H54 (cell line): ENCODE data around the gene GBGT1.

ENCODE experiments used
- DNase-seq: peaks from one replicate; pipeline ENCODE4 v3.0.0; 2011; ENCODE audit warnings: low spot score, mixed read lengths; ENCODE audit not compliant: insufficient read length
- FAIRE-seq: peaks from 3 replicates; lab custom pipeline; 2011; peaks lifted over from hg19 to GRCh38; lab: Jason Lieb, UNC
- POLR2A ChIP-seq: IDR thresholded peaks from 2 replicates; pipeline ENCODE4 v1.6.1; 2011; ENCODE audit warnings: low read depth, mild to moderate bottlenecking, low read length

The GBGT1 gene

GRCh38 chr9:133118179-133118520 is 45.6 kb downstream of the GBGT1 start:
- FAIRE-seq (no peak), DNase-seq (no peak)
- no peak for TF ChIP-seq POLR2A

- DNase-seq (no peak), FAIRE-seq (no peak)
- TF ChIP-seq POLR2A = no peak
These were observed 46.2 kb downstream of the GBGT1 start for GRCh38 chr9:133117271-133118178.

- DNase-seq (no peak), FAIRE-seq (no peak)
- TF ChIP-seq POLR2A = no peak
These were observed 47.1 kb downstream of the GBGT1 start for GRCh38 chr9:133116346-133117231.

- no peak for TF ChIP-seq POLR2A
- peak; percentile 98 for DNase-seq
- peak; percentile 84 for FAIRE-seq
These were observed 47.9 kb downstream of the GBGT1 start for GRCh38 chr9:133115604-133116345.

GRCh38 chr9:133114886-133115603 is 48.7 kb downstream of the GBGT1 start:
- no peak for FAIRE-seq
- DNase-seq = no peak
- no peak for TF ChIP-seq POLR2A

GRCh38 chr9:133113949-133114885 is 49.5 kb downstream of the GBGT1 start:
- TF ChIP-seq POLR2A = no peak
- no peak for FAIRE-seq
- DNase-seq = no peak

- DNase-seq (peak; percentile 92), FAIRE-seq (peak; percentile 66)
- no peak for TF ChIP-seq POLR2A
These were observed 50.4 kb downstream of the GBGT1 start for GRCh38 chr9:133113163-133113948.

GRCh38 chr9:133112663-133113026 is 51.1 kb downstream of the GBGT1 start:
- peak; percentile 5; the same call in 1 of the 2 replicates for TF ChIP-seq POLR2A
- FAIRE-seq = no peak
- DNase-seq = no peak

- TF ChIP-seq POLR2A = no peak
- FAIRE-seq = no peak
- DNase-seq = no peak
These were observed 51.7 kb downstream of the GBGT1 start for GRCh38 chr9:133111808-133112662.

- TF ChIP-seq POLR2A = no peak
- DNase-seq (no peak), FAIRE-seq (no peak)
These were observed 53.6 kb downstream of the GBGT1 start for GRCh38 chr9:133109931-133110650.
